IMR-90 (cell line): ENCODE data around the gene ISOC2. TPM values are rescaled to one million over a fixed set of nuclear protein-coding genes. Genes with fewer than 3 reads are reported as not detected.
"Not testable (repeated sequence)": the region's sequence is repeated elsewhere in the genome, so short reads cannot be mapped to it uniquely, and the experiment has no call there.

ENCODE experiments used
- ATAC-seq: fragments of 200-7000 bp; cut with Tn5 transposase; 2 replicates; pipeline ENCODE4 v1.9.1; 2020; ENCODE audit warnings: low read depth, mild to moderate bottlenecking, moderate library complexity
- BruUV-seq: library from RNA; stranded (reverse); fragments of 400-500 nt; replicated peaks from 2 replicates; lab custom pipeline; 2021; lab: Mats Ljungman, UMichigan
- CTCF ChIA-PET: fragments of 300-600 bp; formaldehyde crosslinking; extraction: SDS; loops from one replicate; lab custom pipeline; 2021; ENCODE audit warnings: antibody characterized with exemption; lab: Yijun Ruan, JAX
- POLR2A ChIA-PET: fragments of 300-600 bp; sonication (Branson Sonifier 250); formaldehyde crosslinking; loops from one replicate; lab custom pipeline; 2022; ENCODE audit warnings: antibody characterized with exemption; ENCODE audit not compliant: unreplicated experiment; lab: Charles Lee
- DNase-seq: peaks from one replicate; pipeline ENCODE4 v3.0.0; 2013
- H2AFZ ChIP-seq: replicated peaks from 2 replicates; pipeline ENCODE3; 2013; ENCODE audit warnings: low read length, mild to moderate bottlenecking; ENCODE audit not compliant: poor library complexity
- H2AK5ac ChIP-seq: 2 replicates; pipeline ENCODE4 v1.6.1; 2013; ENCODE audit warnings: low read depth, low read length, inconsistent platforms
- H2AK9ac ChIP-seq: replicated peaks from 2 replicates; pipeline ENCODE3; 2013; ENCODE audit warnings: mild to moderate bottlenecking, low read depth, low read length, moderate library complexity; ENCODE audit not compliant: poor library complexity
- H2BK120ac ChIP-seq: 2 replicates; pipeline ENCODE4 v1.6.1; 2013; ENCODE audit warnings: low read depth, low read length, inconsistent platforms
- H2BK15ac ChIP-seq: 3 replicates; pipeline ENCODE4 v1.6.1; 2013; ENCODE audit warnings: low read depth, low read length, inconsistent platforms
- H2BK20ac ChIP-seq: 2 replicates; pipeline ENCODE4 v1.6.1; 2013; ENCODE audit warnings: low read depth, mild to moderate bottlenecking, inconsistent platforms, low read length, moderate library complexity
- H2BK5ac ChIP-seq: 2 replicates; pipeline ENCODE4 v1.6.1; 2013; ENCODE audit warnings: mild to moderate bottlenecking, low read depth, low read length, inconsistent platforms; ENCODE audit not compliant: poor library complexity, severe bottlenecking
- H3K14ac ChIP-seq: replicated peaks from 2 replicates; pipeline ENCODE4 v1.6.1; 2013; ENCODE audit warnings: low read depth, low read length, inconsistent platforms
- H3K18ac ChIP-seq: 2 replicates; pipeline ENCODE4 v1.6.1; 2013; ENCODE audit warnings: low read depth, low read length, control low read depth
- H3K23ac ChIP-seq: 2 replicates; pipeline ENCODE4 v1.6.1; 2013; ENCODE audit warnings: low read depth, low read length, inconsistent platforms
- H3K27ac ChIP-seq: 2 replicates; pipeline ENCODE4 v1.5.1; 2013; ENCODE audit warnings: mild to moderate bottlenecking, control low read depth, low read length; ENCODE audit not compliant: insufficient read depth
- H3K27me3 ChIP-seq: 2 replicates; pipeline ENCODE4 v1.6.1; 2013; ENCODE audit warnings: low read length; ENCODE audit not compliant: control insufficient read depth, insufficient read depth
- H3K36me3 ChIP-seq: 2 replicates; pipeline ENCODE4 v1.6.1; 2013; ENCODE audit warnings: low read length, mixed read lengths; ENCODE audit not compliant: control insufficient read depth, insufficient read depth
- H3K4ac ChIP-seq: 2 replicates; pipeline ENCODE4 v1.6.1; 2013; ENCODE audit warnings: low read depth, low read length, inconsistent platforms
- H3K4me1 ChIP-seq: 2 replicates; pipeline ENCODE4 v1.6.1; 2013; ENCODE audit warnings: low read length, mixed read lengths; ENCODE audit not compliant: control insufficient read depth, insufficient read depth
- H3K4me2 ChIP-seq: 2 replicates; pipeline ENCODE4 v1.6.1; 2013; ENCODE audit warnings: low read depth, mild to moderate bottlenecking, control low read depth, low read length, moderate library complexity
- H3K4me3 ChIP-seq: 2 replicates; pipeline ENCODE4 v1.5.1; 2013; ENCODE audit warnings: low read depth, mild to moderate bottlenecking, control low read depth, low read length, moderate library complexity; ENCODE audit not compliant: insufficient read depth
- H3K56ac ChIP-seq: 2 replicates; pipeline ENCODE4 v1.6.1; 2013; ENCODE audit warnings: low read length, inconsistent platforms; ENCODE audit not compliant: insufficient read depth; ENCODE audit errors: extremely low read depth
- H3K79me1 ChIP-seq, 2 experiments: 2 replicates each; pipeline ENCODE4 v1.6.1; 2013; ENCODE audit warnings: low read length in 2 of 2, inconsistent platforms in 1 of 2, low read depth in 1 of 2
- H3K9ac ChIP-seq: 2 replicates; pipeline ENCODE4 v1.6.1; 2013; ENCODE audit warnings: low read depth, low read length, control low read depth
- H3K9me1 ChIP-seq: 2 replicates; pipeline ENCODE4 v1.6.1; 2013; ENCODE audit warnings: low read length, inconsistent platforms; ENCODE audit not compliant: insufficient read depth
- H3K9me3 ChIP-seq: 2 replicates; pipeline ENCODE4 v1.6.1; 2013; ENCODE audit warnings: low read length; ENCODE audit not compliant: control insufficient read depth, insufficient read depth
- H4K20me1 ChIP-seq: 2 replicates; pipeline ENCODE4 v1.6.1; 2013; ENCODE audit warnings: low read length, inconsistent platforms; ENCODE audit not compliant: insufficient read depth
- H4K5ac ChIP-seq: 2 replicates; pipeline ENCODE4 v1.6.1; 2013; ENCODE audit warnings: mild to moderate bottlenecking, low read depth, low read length, control low read depth
- H4K8ac ChIP-seq, 2 experiments: 2 replicates each; pipeline ENCODE4 v1.6.1; 2013; ENCODE audit warnings: low read depth in 2 of 2, low read length in 2 of 2, control low read depth in 1 of 2, inconsistent platforms in 1 of 2
- H4K91ac ChIP-seq: 2 replicates; pipeline ENCODE4 v1.6.1; 2013; ENCODE audit warnings: low read depth, low read length, inconsistent platforms; ENCODE audit not compliant: insufficient read depth
- SMC3 ChIP-seq: fragments of 150-350 bp; IDR thresholded peaks from 2 replicates; pipeline ENCODE4 v1.6.1; 2016; ENCODE audit warnings: low read depth, mild to moderate bottlenecking, antibody characterized with exemption, low read length, moderate library complexity
- WGBS, 2 experiments: methylation state at CpG; one replicate each; pipeline versions ENCODE4 v1.1.5 to v1.1.7; 2013; ENCODE audit warnings: missing lambda C conversion rate in 2 of 2; ENCODE audit not compliant: insufficient read length in 1 of 2; ENCODE audit errors: extremely low coverage in 2 of 2; 5-methylcytosine and 5-hydroxymethylcytosine counted together
- dilution Hi-C: fragments of 300-500 bp; cut with HindIII; formaldehyde crosslinking; loops from one replicate; pipeline ENCODE4 v1.14.3; 2018; ENCODE audit warnings: low sequenced_read_pairs; ENCODE audit not compliant: unreplicated experiment
- in situ Hi-C: fragments of 300-500 bp; cut with MboI; formaldehyde crosslinking; loops from 3 replicates; pipeline ENCODE4 v1.14.3; 2019; ENCODE audit warnings: low sequenced_read_pairs, inconsistent platforms, mixed read lengths
- intact Hi-C: fragments of 100-400 bp; cut with micrococcal nuclease; formaldehyde crosslinking; loops from 2 replicates; pipeline ENCODE4 v1.10.0; 2022
- polyA plus RNA-seq, 3 experiments: library from polyadenylated mRNA; depleted of rRNA; stranded (reverse); fragments of >200 nt; gene quantifications; 2 replicates each; pipeline ENCODE4 v1.2.3, GENCODE V29; 2012; ENCODE audit warnings: low replicate concordance in 1 of 3
- total RNA-seq: library from RNA; depleted of rRNA; stranded (reverse); fragments of >200 nt; gene quantifications from 2 replicates; pipeline ENCODE4 v1.2.3, GENCODE V29; 2012

ISOC2 gene
- total and polyA plus RNA-seq, 2 of the 4 experiments (the other 2 are of a cell fraction) = 56.1 to 82.1 TPM

- Histone ChIP-seq H3K4me3 (no peak overlapping the region), H3K9ac (no peak overlapping the region), H3K79me1 (no peaks in the 10 kb centered on the region; a peak in 1 of 4 replicates), H2BK120ac (no peak overlapping the region), H3K4ac (no peak overlapping the region), H3K23ac (no peak overlapping the region), H2AFZ (peak overlapping the region; percentile 32), H2AK5ac (no peak overlapping the region), H4K20me1 (peaks cover 22% of the 10 kb centered on the region; the same call in 1 of the 2 replicates), H2BK15ac (no peak overlapping the region), H3K56ac (no peak overlapping the region), H3K18ac (no peak overlapping the region), H3K36me3 (no peaks in the 10 kb centered on the region), H3K27ac (no peak overlapping the region), H2BK5ac (no peak overlapping the region), H3K9me1 (peaks cover 2% of the 10 kb centered on the region; the same call in 1 of the 2 replicates), H4K5ac (no peak overlapping the region), H3K4me1 (peaks cover 2% of the 10 kb centered on the region; the same call in 1 of the 2 replicates), H4K91ac (no peak overlapping the region), H4K8ac (no peak overlapping the region), H2BK20ac (no peak overlapping the region), H2AK9ac (no peak overlapping the region), H3K4me2 (no peak overlapping the region), H3K9me3 (no peaks in the 10 kb centered on the region), H3K27me3 (peaks cover 50% of the 10 kb centered on the region), H3K14ac (no peak overlapping the region)
- in situ Hi-C loops = no loop called here
- DNase-seq = no peak
- whole genome bisulfite sequencing, 2 experiments = 23% methylated on average over 8 of the region's 16 CpGs; no CpG with 5 or more reads in 1 of the 2 experiments
- intact Hi-C loops = no loop called here
- no TSS peak for BruUV-seq
- no peak for ATAC-seq
- TF ChIP-seq SMC3 = no peak
- POLR2A ChIA-PET = no interaction called here
- dilution Hi-C loops = no loop called here
- CTCF ChIA-PET = no interaction called here
Observed at GRCh38 chr19:55449469-55449868, 12.0 kb downstream of the ISOC2 start.

DNA sequence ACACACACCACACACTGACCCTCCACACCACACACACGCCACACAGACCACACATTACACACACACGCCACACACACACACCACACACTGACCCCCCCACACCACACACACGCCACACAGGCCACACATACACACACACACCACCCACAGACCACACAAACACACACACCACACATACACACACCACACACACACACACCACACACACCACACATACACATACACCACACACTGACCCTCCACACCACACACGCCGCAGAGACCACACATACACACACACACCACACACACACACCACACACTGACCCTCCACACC lies 13.3 kb downstream of the ISOC2 start:
- H2BK20ac ChIP-seq, H3K4me1 ChIP-seq, H2BK120ac ChIP-seq, BruUV-seq, dilution Hi-C loops, CTCF ChIA-PET, H3K4me2 ChIP-seq, H3K56ac ChIP-seq, in situ Hi-C loops, H4K8ac ChIP-seq, H4K5ac ChIP-seq, H3K14ac ChIP-seq, H2BK15ac ChIP-seq, H3K4me3 ChIP-seq, H3K27ac ChIP-seq, DNase-seq, H3K36me3 ChIP-seq, H3K23ac ChIP-seq, ATAC-seq, H3K9me3 ChIP-seq, H3K9ac ChIP-seq, H2AK9ac ChIP-seq, H3K79me1 ChIP-seq, H3K4ac ChIP-seq, intact Hi-C loops, H3K18ac ChIP-seq, H2AFZ ChIP-seq, H4K91ac ChIP-seq, POLR2A ChIA-PET, H3K9me1 ChIP-seq: not testable (repeated sequence)
- Histone ChIP-seq H3K27me3 (peaks cover 61% of the 10 kb centered on the region), H2BK5ac (peak overlapping the region; percentile 80), H4K20me1 (peaks cover 10% of the 10 kb centered on the region; the same call in 1 of the 2 replicates), H2AK5ac (peak overlapping the region; percentile 16; the same call in 1 of the 2 replicates)
- WGBS, 2 experiments = 83% methylated on average over 2 of the region's 5 CpGs; no CpG with 5 or more reads in 1 of the 2 experiments
